PFSK-1 (cell line): ENCODE results near the gene SPATA6L.

ENCODE experiments used
- FOXP2 ChIP-seq: optimal IDR thresholded peaks from 2 replicates; pipeline ENCODE3; 2011; ENCODE audit warnings: borderline replicate concordance, control low read depth, inconsistent platforms; ENCODE audit not compliant: insufficient read depth; ENCODE audit errors: extremely low read length, extremely low read depth
- POLR2AphosphoS5 ChIP-seq: IDR thresholded peaks from 2 replicates; pipeline ENCODE4 v1.6.1; 2012; ENCODE audit warnings: low read depth, mild to moderate bottlenecking, control low read depth, low read length, moderate library complexity
- SIN3A ChIP-seq: IDR thresholded peaks from 2 replicates; pipeline ENCODE4 v1.6.1; 2012; ENCODE audit warnings: mild to moderate bottlenecking, low read length, moderate library complexity, borderline replicate concordance; ENCODE audit not compliant: insufficient read depth
- TAF1 ChIP-seq: IDR thresholded peaks from 2 replicates; pipeline ENCODE4 v1.6.1; 2012; ENCODE audit warnings: low read length, control low read depth, borderline replicate concordance; ENCODE audit not compliant: insufficient read depth
- TF ChIP-seq, protein P1 (sequence below), 2 experiments: IDR thresholded peaks; 2 replicates each; pipeline versions ENCODE4 v1.6.1 to v1.8.0; 2011 to 2012; ENCODE audit warnings: low read depth in 2 of 2, low read length in 2 of 2, control low read depth in 1 of 2, inconsistent platforms in 1 of 2, mild to moderate bottlenecking in 1 of 2, moderate library complexity in 1 of 2; ENCODE audit not compliant: insufficient read depth in 1 of 2

The SPATA6L gene

GRCh38 chr9:4657426-4658159, 8.7 kb downstream of the SPATA6L start:
- TF ChIP-seq FOXP2 (no peak), TAF1 (no peak), POLR2AphosphoS5 (no peak), SIN3A (no peak)
- TF ChIP-seq, protein P1, sequence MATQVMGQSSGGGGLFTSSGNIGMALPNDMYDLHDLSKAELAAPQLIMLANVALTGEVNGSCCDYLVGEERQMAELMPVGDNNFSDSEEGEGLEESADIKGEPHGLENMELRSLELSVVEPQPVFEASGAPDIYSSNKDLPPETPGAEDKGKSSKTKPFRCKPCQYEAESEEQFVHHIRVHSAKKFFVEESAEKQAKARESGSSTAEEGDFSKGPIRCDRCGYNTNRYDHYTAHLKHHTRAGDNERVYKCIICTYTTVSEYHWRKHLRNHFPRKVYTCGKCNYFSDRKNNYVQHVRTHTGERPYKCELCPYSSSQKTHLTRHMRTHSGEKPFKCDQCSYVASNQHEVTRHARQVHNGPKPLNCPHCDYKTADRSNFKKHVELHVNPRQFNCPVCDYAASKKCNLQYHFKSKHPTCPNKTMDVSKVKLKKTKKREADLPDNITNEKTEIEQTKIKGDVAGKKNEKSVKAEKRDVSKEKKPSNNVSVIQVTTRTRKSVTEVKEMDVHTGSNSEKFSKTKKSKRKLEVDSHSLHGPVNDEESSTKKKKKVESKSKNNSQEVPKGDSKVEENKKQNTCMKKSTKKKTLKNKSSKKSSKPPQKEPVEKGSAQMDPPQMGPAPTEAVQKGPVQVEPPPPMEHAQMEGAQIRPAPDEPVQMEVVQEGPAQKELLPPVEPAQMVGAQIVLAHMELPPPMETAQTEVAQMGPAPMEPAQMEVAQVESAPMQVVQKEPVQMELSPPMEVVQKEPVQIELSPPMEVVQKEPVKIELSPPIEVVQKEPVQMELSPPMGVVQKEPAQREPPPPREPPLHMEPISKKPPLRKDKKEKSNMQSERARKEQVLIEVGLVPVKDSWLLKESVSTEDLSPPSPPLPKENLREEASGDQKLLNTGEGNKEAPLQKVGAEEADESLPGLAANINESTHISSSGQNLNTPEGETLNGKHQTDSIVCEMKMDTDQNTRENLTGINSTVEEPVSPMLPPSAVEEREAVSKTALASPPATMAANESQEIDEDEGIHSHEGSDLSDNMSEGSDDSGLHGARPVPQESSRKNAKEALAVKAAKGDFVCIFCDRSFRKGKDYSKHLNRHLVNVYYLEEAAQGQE (IDR thresholded peaks at IDR 0.05; ENCODE audit: insufficient read depth in 1 of 2, low read depth in 2 of 2, low read length in 2 of 2): no peak

GRCh38 chr9:4656621-4657020, 9.7 kb downstream of the SPATA6L start:
- TF ChIP-seq FOXP2: no peak
- TF ChIP-seq POLR2AphosphoS5: no peak
- TF ChIP-seq, protein P1 (IDR thresholded peaks at IDR 0.05; ENCODE audit: insufficient read depth in 1 of 2, low read depth in 2 of 2, low read length in 2 of 2): no peak
- TF ChIP-seq SIN3A: no peak
- no peak for TF ChIP-seq TAF1

GRCh38 chr9:4654538-4654937, 11.7 kb downstream of the SPATA6L start:
- no peak for TF ChIP-seq SIN3A
- TF ChIP-seq FOXP2: no peak
- no peak for TF ChIP-seq TAF1
- TF ChIP-seq, protein P1 (IDR thresholded peaks at IDR 0.05; ENCODE audit: insufficient read depth in 1 of 2, low read depth in 2 of 2, low read length in 2 of 2): no peak
- no peak for TF ChIP-seq POLR2AphosphoS5

- no peak for TF ChIP-seq FOXP2
- no peak for TF ChIP-seq TAF1
- TF ChIP-seq, protein P1 (IDR thresholded peaks at IDR 0.05; ENCODE audit: insufficient read depth in 1 of 2, low read depth in 2 of 2, low read length in 2 of 2): no peak
- TF ChIP-seq POLR2AphosphoS5: no peak
Measured at GRCh38 chr9:4654084-4654483, 12.2 kb downstream of the SPATA6L start.

DNA sequence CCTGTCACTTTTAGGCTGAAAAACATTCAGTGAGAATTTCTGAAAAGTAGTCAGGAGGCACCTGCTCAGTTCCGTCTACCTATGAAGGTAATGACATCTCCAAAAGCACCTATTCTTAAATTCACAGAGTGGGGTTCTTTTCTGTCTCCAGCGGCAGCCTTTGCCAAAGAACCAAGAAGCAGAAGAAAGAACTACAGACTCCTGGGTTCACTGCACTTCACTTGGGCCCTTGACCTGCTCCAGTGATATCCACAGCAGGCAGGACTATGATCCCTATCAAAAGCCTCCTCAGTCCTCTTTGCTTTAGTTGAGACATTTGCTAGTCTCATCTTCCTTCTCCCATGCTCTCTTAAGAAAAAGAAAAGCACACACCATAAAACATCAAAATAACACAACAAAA, 23.9 kb downstream of the SPATA6L start:
- no peak for TF ChIP-seq SIN3A
- TF ChIP-seq TAF1: no peak
- no peak for TF ChIP-seq FOXP2
- TF ChIP-seq POLR2AphosphoS5: no peak
- TF ChIP-seq, protein P1 (IDR thresholded peaks at IDR 0.05; ENCODE audit: insufficient read depth in 1 of 2, low read depth in 2 of 2, low read length in 2 of 2): no peak
